Transverse colon (tissue), 4 donors: ENCODE data around the gene JDP2.

ENCODE experiments used
- EP300 ChIP-seq: sonication (generic); formaldehyde crosslinking; IDR thresholded peaks from one replicate; pipeline ENCODE4 v1.6.1; 2017; ENCODE audit warnings: antibody characterized with exemption, low read depth
- POLR2A ChIP-seq: fragments of 450-650 bp; IDR thresholded peaks from one replicate; pipeline ENCODE4 v1.6.1; 2016; ENCODE audit warnings: antibody characterized with exemption, mild to moderate bottlenecking, moderate library complexity
- POLR2AphosphoS5 ChIP-seq, 3 donors: sonication (generic); formaldehyde crosslinking; IDR thresholded peaks; one replicate each; pipeline ENCODE4 v1.6.1; 2016; ENCODE audit warnings: antibody characterized with exemption in 3 of 3
- TF ChIP-seq, protein P1 (sequence below), 5 experiments: fragments of 200-600 bp in 3 of 5; fragments of 450-650 bp in 2 of 5; sonication (generic) in 3 of 5; IDR thresholded peaks; 1 replicate in 2 of 5; 2 replicates in 3 of 5; pipeline ENCODE4 v1.5.1; 2016 to 2017; ENCODE audit warnings: antibody characterized with exemption in 5 of 5, inconsistent platforms in 3 of 5, mild to moderate bottlenecking in 2 of 5, moderate library complexity in 1 of 5

GRCh38 chr14:75495399-75495798 lies 67.6 kb downstream of the JDP2 start:
- TF ChIP-seq POLR2A (no peak), POLR2AphosphoS5 (IDR thresholded peaks at IDR 0.05) (no peak), EP300 (no peak)
- TF ChIP-seq, protein P1, sequence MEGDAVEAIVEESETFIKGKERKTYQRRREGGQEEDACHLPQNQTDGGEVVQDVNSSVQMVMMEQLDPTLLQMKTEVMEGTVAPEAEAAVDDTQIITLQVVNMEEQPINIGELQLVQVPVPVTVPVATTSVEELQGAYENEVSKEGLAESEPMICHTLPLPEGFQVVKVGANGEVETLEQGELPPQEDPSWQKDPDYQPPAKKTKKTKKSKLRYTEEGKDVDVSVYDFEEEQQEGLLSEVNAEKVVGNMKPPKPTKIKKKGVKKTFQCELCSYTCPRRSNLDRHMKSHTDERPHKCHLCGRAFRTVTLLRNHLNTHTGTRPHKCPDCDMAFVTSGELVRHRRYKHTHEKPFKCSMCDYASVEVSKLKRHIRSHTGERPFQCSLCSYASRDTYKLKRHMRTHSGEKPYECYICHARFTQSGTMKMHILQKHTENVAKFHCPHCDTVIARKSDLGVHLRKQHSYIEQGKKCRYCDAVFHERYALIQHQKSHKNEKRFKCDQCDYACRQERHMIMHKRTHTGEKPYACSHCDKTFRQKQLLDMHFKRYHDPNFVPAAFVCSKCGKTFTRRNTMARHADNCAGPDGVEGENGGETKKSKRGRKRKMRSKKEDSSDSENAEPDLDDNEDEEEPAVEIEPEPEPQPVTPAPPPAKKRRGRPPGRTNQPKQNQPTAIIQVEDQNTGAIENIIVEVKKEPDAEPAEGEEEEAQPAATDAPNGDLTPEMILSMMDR (IDR thresholded peaks at IDR 0.05) = no peak
